ENCODE results near the gene MED12L. TPM values are rescaled to one million over a fixed set of nuclear protein-coding genes. Genes with fewer than 3 reads are reported as not detected.

Gene MED12L
- total RNA-seq, 1 donor: 4.0 TPM

DNA sequence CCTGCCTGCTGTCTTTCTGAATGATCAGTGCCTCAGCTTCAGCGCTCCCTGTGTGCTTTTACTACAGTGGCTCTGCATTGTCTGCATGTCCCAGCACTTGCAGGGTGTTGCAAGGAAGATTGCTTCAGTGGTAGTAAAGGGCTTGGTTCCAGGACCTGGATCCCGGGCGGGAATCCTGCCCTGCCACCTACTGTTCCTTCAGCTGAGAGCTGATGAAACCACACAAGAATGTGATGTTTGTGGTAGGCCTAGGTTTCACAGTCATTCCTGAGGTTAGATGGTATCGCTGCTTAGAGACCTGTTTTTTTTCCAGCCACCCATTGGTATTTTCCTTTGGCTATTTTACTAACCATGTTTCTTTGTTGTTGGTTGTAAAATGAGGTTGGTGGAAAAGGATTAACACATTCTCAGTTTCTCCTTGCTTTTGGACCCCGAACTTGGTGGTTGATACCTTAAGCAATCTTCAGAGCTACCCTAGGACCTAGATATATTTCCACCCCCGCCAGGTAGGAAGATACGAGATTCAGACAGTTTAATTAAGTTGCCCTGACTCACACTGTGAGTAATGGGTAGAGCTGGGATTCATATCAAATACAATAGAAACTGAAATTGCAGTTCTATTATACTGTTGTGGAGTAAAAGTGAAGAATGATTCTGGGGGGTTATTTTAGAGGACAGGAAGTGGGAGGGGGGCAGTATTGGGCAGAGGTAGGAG lies 219.8 kb downstream of the MED12L start:
- H3K27me3 ChIP-seq (ENCODE audit: insufficient read depth, low read length): no peaks in the 10 kb centered on the region
- no peaks in the 10 kb centered on the region for H3K4me1 ChIP-seq (ENCODE audit: insufficient read depth, low read length)
- H3K4me3 ChIP-seq (ENCODE audit: low read length): no peak overlapping the region
- no peaks in the 10 kb centered on the region for H3K9me3 ChIP-seq (ENCODE audit: low read depth, low read length)

DNA sequence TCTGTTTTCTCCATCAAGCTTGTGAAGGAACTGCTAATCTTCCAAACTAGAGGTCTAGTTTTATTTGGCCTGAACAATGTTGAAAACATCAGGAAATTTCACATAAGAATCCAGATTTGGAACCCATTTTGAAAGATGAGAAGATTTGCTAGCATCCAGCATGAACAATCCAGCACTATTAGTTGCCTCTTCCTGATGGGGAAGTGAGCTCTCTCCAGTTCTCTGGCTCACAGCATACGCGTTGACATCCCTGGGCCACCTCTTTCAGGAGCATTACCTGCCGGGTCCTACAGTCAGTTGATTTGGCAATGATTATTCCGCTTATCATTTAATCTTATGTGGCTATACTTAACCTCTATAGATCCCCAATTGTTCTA lies 220.3 kb downstream of the MED12L start:
- Histone ChIP-seq H3K4me1 (ENCODE audit: insufficient read depth, low read length) (no peaks in the 10 kb centered on the region), H3K4me3 (ENCODE audit: low read length) (no peak overlapping the region), H3K9me3 (ENCODE audit: low read depth, low read length) (no peaks in the 10 kb centered on the region), H3K27me3 (ENCODE audit: insufficient read depth, low read length) (no peaks in the 10 kb centered on the region)

DNA sequence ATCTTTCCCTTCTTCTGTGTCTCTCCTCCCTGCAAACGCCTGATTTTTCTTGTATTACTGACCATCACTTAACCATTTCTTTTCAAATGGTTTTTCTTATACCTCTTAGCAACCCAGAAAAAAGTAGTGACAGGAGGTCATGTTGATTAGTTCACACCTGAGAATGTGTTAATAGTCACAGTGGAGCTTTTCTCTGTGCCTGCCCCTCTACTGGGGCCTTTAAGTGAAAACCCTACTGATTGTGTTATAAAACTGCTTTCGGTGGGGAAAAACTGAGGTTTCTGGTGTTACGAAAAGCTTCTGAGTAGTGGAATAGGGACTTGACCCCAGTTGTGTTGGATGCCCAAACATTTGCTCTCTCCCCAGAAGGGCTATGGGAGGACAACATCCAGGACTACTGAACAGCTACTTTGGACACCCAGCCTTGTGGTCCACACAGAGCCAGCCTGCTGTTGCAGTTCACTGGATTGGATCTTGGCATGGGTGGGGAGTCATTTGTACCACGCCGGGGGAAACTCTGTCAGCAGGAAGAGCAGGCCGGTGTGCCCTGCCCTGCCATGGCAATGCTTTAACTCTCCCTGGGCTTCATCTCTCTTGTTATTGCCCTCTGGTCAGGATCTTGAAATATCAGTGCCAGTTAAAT lies 220.8 kb downstream of the MED12L start:
- no peaks in the 10 kb centered on the region for H3K27me3 ChIP-seq (ENCODE audit: insufficient read depth, low read length)
- H3K9me3 ChIP-seq (ENCODE audit: low read depth, low read length): no peaks in the 10 kb centered on the region
- H3K4me3 ChIP-seq (ENCODE audit: low read length): no peak overlapping the region
- no peaks in the 10 kb centered on the region for H3K4me1 ChIP-seq (ENCODE audit: insufficient read depth, low read length)

DNA sequence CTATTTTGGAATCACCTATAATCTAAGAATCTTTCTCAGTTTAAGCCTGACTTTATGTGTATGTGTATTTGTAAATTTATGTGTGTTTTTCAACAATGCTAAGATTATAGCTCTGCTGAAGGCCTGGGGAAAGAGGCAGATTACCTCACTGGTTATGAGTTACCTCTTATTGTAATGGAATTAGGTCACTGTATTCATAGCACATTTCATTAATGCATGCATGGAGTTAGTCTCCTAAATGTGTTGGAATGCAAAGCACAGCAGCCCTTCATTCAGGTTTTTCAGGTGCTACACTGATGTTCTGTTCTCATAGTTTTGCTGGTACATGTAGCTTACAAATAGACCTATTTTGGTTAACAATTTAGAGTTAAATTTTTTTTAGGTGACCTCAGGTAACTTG lies 221.7 kb downstream of the MED12L start:
- Histone ChIP-seq H3K9me3 (ENCODE audit: low read depth, low read length) (no peaks in the 10 kb centered on the region), H3K27me3 (ENCODE audit: insufficient read depth, low read length) (no peaks in the 10 kb centered on the region), H3K4me3 (ENCODE audit: low read length) (no peak overlapping the region), H3K4me1 (ENCODE audit: insufficient read depth, low read length) (no peaks in the 10 kb centered on the region)

DNA sequence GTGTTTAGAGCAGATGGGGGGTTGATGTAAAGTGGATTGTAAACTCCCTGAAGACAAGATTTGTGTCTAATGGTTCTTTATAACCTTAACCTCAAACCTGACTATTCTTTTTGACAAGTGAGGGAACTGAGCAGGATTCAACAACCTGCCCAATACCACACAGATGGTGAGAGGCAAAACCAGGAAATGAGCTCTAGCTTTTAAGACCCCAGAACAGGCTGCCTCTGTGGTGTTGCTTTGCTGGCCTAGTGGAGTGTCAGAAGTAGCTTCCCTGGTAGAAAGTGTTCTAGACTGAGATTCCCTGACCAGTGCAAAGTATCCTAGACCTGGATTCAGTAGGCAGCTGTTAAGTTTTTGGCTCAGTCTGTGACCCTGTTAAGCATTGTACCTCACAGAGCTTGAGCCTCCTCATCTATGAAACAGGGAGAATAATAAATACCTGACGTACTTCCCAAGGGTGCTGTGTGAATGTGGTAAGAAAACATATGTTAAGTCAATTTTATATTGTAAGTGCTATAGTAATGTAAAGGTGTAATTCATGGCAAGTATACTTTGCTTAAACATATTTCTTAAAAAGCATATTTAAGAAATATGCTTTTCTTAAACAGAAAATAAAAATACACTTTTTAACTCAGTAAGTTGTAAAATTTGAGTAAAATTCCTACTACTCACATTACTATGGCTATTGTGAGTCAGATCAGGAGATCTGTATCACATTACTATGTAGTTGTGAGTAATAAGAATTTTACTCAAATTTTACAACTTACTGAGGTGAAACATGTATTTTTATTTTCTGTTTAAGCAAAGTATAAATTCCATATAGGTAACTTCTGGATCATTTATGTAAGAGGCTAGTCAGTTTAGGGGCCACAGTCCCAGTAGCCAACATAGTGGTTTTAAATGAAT lies 222.4 kb downstream of the MED12L start:
- H3K4me3 ChIP-seq (ENCODE audit: low read length): no peak overlapping the region
- H3K9me3 ChIP-seq (ENCODE audit: low read depth, low read length): no peaks in the 10 kb centered on the region
- no peaks in the 10 kb centered on the region for H3K4me1 ChIP-seq (ENCODE audit: insufficient read depth, low read length)
- no peaks in the 10 kb centered on the region for H3K27me3 ChIP-seq (ENCODE audit: insufficient read depth, low read length)

DNA sequence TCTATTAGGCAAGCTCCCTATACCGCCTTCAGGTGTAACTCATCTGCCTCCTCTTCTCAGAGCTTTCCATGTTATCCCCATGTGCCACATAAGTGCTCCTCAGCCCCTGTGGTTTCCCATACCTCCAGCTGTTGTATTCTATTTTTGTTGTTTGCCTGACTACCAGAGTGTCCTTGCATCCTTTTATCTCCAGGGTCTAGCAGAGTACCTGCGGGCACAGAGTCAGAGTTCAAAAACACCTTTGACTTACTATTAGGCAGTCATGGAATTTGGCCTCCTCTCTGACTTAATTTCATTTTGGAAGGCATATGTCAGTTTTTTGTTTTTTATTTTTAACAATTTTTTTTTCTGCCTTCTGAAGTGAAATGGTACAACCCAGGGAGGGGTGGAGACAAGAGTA lies 224.1 kb downstream of the MED12L start:
- H3K4me1 ChIP-seq (ENCODE audit: insufficient read depth, low read length): no peaks in the 10 kb centered on the region
- H3K9me3 ChIP-seq (ENCODE audit: low read depth, low read length): no peaks in the 10 kb centered on the region
- H3K27me3 ChIP-seq (ENCODE audit: insufficient read depth, low read length): no peaks in the 10 kb centered on the region
- no peak overlapping the region for H3K4me3 ChIP-seq (ENCODE audit: low read length)

DNA sequence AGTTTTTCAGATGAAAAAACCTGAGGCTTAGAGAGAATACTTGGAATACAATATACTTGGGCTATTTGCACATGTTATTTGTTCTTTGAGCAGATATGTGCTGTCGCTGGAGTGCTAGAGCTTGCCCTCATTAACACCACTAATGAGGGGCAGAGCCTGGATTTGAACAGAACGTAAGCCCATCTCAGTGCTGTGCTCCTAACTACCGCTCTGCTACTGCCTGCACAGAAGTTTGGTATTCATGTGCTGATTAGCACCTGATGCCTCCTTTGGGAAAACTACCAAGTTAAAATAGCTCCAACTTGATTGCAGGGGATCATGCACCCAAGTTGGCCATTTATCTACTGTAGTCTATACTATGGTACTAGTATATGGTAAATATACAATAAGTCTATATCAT lies 227.5 kb downstream of the MED12L start:
- Histone ChIP-seq H3K27me3 (ENCODE audit: insufficient read depth, low read length) (no peaks in the 10 kb centered on the region), H3K9me3 (ENCODE audit: low read depth, low read length) (no peaks in the 10 kb centered on the region), H3K4me1 (ENCODE audit: insufficient read depth, low read length) (no peaks in the 10 kb centered on the region), H3K4me3 (ENCODE audit: low read length) (no peak overlapping the region)

DNA sequence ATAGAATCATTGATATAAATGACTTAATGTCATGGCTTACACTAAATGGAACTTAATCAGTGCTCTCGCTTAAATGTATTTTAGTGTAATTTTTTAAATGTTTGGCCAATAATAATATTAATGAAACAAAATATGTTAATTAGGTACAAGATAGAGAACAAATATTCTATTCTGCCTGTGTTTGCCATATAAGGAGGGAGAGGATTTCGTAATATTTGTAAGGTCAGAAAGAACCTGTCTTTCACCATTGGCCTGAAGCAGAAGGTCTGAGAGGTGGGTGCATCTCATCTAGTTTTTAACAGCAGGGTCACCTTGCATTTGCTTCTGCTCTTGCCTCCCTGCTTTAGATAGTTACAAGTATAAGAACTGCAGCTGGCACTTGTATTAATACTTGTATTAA lies 228.7 kb downstream of the MED12L start:
- Histone ChIP-seq H3K4me1 (ENCODE audit: insufficient read depth, low read length) (peaks cover 11% of the 10 kb centered on the region), H3K4me3 (ENCODE audit: low read length) (no peak overlapping the region), H3K27me3 (ENCODE audit: insufficient read depth, low read length) (no peaks in the 10 kb centered on the region), H3K9me3 (ENCODE audit: low read depth, low read length) (no peaks in the 10 kb centered on the region)

DNA sequence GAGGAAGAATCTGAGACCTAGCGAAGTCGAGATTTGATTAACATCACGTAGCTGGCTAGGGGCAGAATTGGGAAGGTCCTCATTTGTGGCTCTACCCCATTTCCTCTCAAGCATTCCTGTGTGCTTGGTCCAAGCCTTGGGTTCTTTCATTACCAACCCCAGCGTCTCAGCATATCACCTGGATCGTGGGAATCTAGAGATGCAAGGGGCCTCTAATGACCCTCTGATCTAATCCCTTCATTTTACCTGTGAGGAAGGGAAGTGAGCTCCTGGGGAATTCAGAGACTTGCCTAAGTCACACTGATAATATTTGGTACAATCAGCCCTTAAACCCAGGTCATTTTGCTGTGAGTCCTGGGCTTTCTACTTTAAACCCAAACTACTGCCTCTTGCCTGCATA lies 229.1 kb downstream of the MED12L start:
- Histone ChIP-seq H3K27me3 (ENCODE audit: insufficient read depth, low read length) (no peaks in the 10 kb centered on the region), H3K9me3 (ENCODE audit: low read depth, low read length) (no peaks in the 10 kb centered on the region), H3K4me3 (ENCODE audit: low read length) (no peak overlapping the region), H3K4me1 (ENCODE audit: insufficient read depth, low read length) (peaks cover 14% of the 10 kb centered on the region)

DNA sequence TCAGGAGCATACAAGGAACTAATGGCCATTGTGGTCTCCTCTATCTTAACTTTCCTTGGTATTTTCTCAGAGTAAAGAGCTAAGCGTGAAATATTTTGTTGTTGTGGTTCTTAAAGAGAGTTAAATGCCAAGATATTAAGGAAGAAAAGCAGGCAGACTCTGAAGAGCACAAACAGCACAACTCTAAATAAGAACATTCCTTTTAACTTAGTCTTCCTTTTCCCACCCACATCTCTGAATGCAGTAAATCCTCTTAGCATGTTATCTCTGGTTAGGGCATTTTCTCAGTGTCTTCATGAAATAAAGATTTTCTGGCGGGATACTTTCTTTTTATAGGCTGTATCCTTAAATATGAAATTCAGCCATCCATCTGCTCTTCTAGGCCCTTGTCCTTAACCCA lies 229.7 kb downstream of the MED12L start:
- Histone ChIP-seq H3K4me1 (ENCODE audit: insufficient read depth, low read length) (peaks cover 19% of the 10 kb centered on the region), H3K27me3 (ENCODE audit: insufficient read depth, low read length) (no peaks in the 10 kb centered on the region), H3K9me3 (ENCODE audit: low read depth, low read length) (no peaks in the 10 kb centered on the region), H3K4me3 (ENCODE audit: low read length) (no peak overlapping the region)

DNA sequence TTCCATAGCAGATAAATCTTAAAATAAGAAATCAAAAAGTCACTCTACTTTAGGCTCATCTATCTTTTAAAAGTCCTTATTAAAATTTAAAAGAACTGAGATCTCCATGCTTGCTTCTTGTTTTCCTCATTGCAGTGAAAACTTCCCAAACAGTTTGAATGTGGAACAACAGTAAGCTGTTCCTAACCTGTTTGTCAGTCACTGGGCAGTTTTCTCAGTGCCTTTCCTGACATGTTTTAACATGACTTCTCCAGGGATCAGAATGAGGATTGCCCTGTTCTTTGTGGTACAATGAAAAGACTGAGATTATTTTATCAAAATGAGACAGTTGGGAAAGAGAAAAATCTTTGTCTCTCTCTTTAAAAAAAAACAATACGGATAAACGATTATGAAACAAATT lies 230.4 kb downstream of the MED12L start:
- Histone ChIP-seq H3K4me3 (ENCODE audit: low read length) (no peak overlapping the region), H3K4me1 (ENCODE audit: insufficient read depth, low read length) (peaks cover 26% of the 10 kb centered on the region)

DNA sequence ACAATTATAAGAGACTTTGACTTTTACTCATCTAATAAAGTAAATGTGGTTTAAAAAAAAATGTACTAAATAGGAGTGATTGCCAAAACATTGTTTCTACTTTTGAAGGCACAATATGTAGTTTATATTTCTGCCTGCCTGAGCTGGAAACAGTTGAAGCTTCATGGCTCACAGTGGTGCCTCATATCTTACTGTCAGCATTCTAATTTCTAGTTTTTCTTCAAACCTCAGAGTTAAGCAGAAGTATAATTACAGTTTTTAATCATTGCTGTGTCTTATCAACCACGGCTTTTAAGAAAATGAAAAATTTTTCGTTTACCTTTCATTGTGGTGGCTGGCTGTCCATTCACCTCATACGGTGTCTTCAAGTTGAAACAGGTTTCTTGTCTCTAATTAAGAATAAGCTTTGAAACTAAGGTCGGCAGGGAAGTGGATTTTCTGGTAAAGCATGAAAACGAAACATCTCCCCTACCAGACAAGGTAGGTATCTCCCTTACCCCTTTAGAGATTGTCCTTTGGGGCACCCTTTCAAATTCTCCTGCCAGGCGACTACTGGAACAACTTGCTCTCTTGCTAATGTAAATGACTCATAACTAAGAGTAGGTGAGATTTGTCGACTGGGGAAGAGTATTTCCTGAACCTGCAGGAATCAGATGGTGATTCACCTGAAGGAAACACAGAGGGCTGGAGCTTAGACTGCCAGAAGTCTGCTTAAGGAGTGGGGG lies 231.0 kb downstream of the MED12L start, which contains the start of gene GPR87:
GPR87 (minus strand) TSS at position 554 of the 725 bp plus-strand sequence. CDS start 16,720 bp downstream, outside the sequence.
- H3K4me1 ChIP-seq (ENCODE audit: insufficient read depth, low read length): peaks cover 31% of the 10 kb centered on the region
- H3K9me3 ChIP-seq (ENCODE audit: low read depth, low read length): no peaks in the 10 kb centered on the region
- no peaks in the 10 kb centered on the region for H3K27me3 ChIP-seq (ENCODE audit: insufficient read depth, low read length)
- H3K4me3 ChIP-seq (ENCODE audit: low read length): no peak within 1 kb of the TSS

More for the DNA sequence above, 230.4 kb downstream of the MED12L start:
- H3K9me3 ChIP-seq (ENCODE audit: low read depth, low read length): no peaks in the 10 kb centered on the region
- H3K27me3 ChIP-seq (ENCODE audit: insufficient read depth, low read length): no peaks in the 10 kb centered on the region

DNA sequence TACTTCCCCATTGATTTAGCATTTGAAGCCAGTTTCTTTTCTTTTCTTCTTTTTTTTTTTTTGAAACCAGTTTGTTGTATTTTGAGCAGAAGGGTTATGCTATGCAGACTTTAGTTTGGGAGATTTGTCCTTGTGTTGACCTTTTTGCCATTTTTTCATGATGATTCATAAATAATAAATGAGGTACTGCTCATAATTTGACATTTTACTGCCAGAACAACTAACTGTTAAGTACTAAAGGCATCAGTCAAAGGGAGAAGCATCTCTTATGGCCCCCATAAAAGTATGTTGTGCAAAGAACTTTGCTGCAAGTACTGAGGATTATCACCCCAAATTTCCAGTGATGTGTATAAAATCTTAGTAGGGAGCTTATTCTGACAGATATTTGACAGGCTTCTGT lies 232.8 kb downstream of the MED12L start:
- no peak overlapping the region for H3K4me3 ChIP-seq (ENCODE audit: low read length)
- H3K27me3 ChIP-seq (ENCODE audit: insufficient read depth, low read length): no peaks in the 10 kb centered on the region
- H3K9me3 ChIP-seq (ENCODE audit: low read depth, low read length): no peaks in the 10 kb centered on the region
- peaks cover 41% of the 10 kb centered on the region for H3K4me1 ChIP-seq (ENCODE audit: insufficient read depth, low read length)

DNA sequence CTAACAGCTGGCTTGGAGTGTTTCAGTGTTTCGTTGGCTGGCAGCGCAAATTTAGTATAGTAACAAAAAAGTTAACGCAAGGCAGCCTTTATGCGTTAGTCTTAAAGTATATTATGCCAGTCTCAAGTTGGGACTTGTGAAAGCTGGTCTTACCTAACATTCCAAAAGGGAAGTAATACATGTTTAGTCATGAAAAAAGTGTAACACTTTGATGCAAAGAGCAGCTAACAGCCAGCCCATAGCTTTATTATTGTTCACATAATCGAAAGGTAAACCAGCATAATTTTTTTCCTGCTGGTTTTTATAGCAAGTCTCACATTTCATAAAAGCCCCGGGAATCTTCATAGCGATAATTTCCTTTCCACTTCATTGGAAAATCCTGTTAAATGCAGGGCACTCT lies 233.5 kb downstream of the MED12L start:
- H3K4me3 ChIP-seq (ENCODE audit: low read length): no peak overlapping the region
- H3K27me3 ChIP-seq (ENCODE audit: insufficient read depth, low read length): no peaks in the 10 kb centered on the region
- H3K4me1 ChIP-seq (ENCODE audit: insufficient read depth, low read length): peaks cover 41% of the 10 kb centered on the region
- H3K9me3 ChIP-seq (ENCODE audit: low read depth, low read length): no peaks in the 10 kb centered on the region

DNA sequence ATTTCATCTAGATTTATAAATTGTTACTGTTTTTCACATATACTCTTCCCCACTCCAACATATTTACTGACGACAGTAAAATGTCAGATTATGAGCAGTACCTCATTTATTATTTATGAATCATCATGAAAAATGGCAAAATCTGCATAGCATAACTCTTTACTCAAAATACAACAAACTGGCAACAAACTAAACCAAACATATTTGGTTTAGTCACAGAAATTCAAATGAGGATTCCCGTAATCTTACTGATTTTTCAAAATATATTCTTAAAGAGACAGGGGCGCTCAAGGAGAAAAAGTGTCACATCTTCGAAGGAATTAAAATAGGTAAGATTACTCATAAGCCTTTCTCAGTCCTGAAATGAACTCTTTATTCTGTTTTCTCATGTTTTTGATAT lies 234.2 kb downstream of the MED12L start:
- Histone ChIP-seq H3K4me1 (ENCODE audit: insufficient read depth, low read length) (peaks cover 47% of the 10 kb centered on the region), H3K9me3 (ENCODE audit: low read depth, low read length) (no peaks in the 10 kb centered on the region), H3K27me3 (ENCODE audit: insufficient read depth, low read length) (no peaks in the 10 kb centered on the region), H3K4me3 (ENCODE audit: low read length) (no peak overlapping the region)
